ENCODE measurements around the gene GPR89A.
"Not testable (repeated sequence)": the region's sequence is repeated elsewhere in the genome, so short reads cannot be mapped to it uniquely, and the experiment has no call there.

GPR89A gene

DNA sequence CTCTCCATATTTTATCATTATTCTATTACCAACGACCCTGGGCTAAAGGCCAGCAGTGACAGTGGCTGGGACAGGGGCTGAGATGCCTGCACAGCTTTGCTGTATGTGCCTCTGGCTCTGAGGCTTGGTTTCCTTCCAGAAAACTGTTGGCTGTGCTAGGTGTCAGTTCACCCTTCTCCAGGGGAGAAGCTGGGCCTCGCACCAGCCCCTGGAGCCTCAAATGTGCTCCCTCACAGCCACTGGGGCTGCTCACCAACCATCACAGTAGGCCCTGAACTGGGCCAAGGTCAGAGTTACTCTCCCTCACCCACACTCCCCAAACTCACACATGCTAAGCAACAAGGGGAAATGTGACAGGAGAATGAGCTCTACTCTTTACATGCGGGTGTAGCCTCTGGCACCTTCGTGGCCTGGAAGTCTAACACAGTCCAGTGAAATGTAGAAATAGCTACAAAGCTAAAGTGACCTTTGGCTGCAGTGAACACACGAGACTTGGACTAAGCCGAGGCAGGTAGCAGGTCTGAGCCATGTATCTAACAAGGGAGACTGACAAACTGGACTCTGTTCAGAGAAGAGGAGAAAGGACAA, 106.8 kb downstream of the GPR89A start:
- Histone ChIP-seq H3K9me3 (ENCODE audit: control insufficient read depth, low read length) (no peaks in the 10 kb centered on the region), H3K36me3 (ENCODE audit: control insufficient read depth, insufficient read depth, low read length) (no peaks in the 10 kb centered on the region), H3K4me3 (ENCODE audit: insufficient read depth, low read depth, low read length, poor library complexity, severe bottlenecking) (no peak overlapping the region), H3K27ac (ENCODE audit: insufficient read depth, low read length, poor library complexity, severe bottlenecking) (no peak overlapping the region), H3K4me1 (ENCODE audit: control insufficient read depth, insufficient read depth, low read length, poor library complexity, severe bottlenecking) (no peaks in the 10 kb centered on the region), H3K27me3 (replicated peaks; ENCODE audit: control insufficient read depth, insufficient read depth, low read length, poor library complexity, severe bottlenecking) (no peaks in the 10 kb centered on the region)
- no peak for DNase-seq

DNA sequence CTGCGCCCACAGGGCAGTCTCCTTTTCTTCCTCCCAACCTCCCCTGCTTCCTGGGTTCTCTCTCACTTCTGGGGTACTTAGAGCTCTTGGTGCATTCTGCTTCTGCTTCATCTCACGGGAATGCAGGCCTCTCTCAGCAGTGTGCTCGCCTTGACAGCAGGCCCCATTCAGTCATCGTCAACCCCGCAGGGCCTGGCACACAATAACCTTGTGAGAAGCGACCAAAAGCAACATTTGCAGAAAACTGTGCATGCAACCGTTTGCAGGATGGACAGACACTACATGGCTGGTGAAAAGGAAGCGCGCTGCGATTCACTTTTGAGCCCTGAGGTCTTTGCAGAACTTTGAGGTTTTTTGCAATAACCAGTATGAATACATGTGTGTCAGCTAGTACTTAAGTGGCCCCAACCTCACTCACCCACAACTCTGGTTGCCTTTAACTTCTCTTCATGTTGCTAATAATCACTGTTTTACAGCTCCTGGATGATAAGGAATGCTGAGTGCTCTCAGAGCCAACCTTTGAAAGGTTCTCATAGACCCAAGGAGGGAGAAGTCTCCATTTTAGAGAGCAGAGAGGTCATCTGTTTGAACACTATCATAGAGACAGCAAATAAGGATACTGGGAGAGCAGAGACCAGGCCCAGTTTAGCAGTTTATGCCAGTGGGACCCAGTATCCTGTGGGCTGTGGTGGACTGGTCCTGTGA, 109.0 kb downstream of the GPR89A start:
- Histone ChIP-seq H3K4me1 (ENCODE audit: control insufficient read depth, insufficient read depth, low read length, poor library complexity, severe bottlenecking) (peaks cover 8% of the 10 kb centered on the region), H3K4me3 (ENCODE audit: insufficient read depth, low read depth, low read length, poor library complexity, severe bottlenecking) (no peak overlapping the region), H3K27ac (ENCODE audit: insufficient read depth, low read length, poor library complexity, severe bottlenecking) (no peak overlapping the region), H3K9me3 (ENCODE audit: control insufficient read depth, low read length) (no peaks in the 10 kb centered on the region), H3K36me3 (ENCODE audit: control insufficient read depth, insufficient read depth, low read length) (no peaks in the 10 kb centered on the region), H3K27me3 (replicated peaks; ENCODE audit: control insufficient read depth, insufficient read depth, low read length, poor library complexity, severe bottlenecking) (no peaks in the 10 kb centered on the region)
- DNase-seq: no peak

- Histone ChIP-seq H3K27me3 (replicated peaks; ENCODE audit: control insufficient read depth, insufficient read depth, low read length, poor library complexity, severe bottlenecking) (no peaks in the 10 kb centered on the region), H3K36me3 (ENCODE audit: control insufficient read depth, insufficient read depth, low read length) (no peaks in the 10 kb centered on the region), H3K9me3 (ENCODE audit: control insufficient read depth, low read length) (no peaks in the 10 kb centered on the region), H3K4me1 (ENCODE audit: control insufficient read depth, insufficient read depth, low read length, poor library complexity, severe bottlenecking) (peaks cover 8% of the 10 kb centered on the region), H3K27ac (ENCODE audit: insufficient read depth, low read length, poor library complexity, severe bottlenecking) (no peak overlapping the region), H3K4me3 (ENCODE audit: insufficient read depth, low read depth, low read length, poor library complexity, severe bottlenecking) (no peak overlapping the region)
- no peak for DNase-seq
Measured at GRCh38 chr1:145717833-145718232, 110.0 kb downstream of the GPR89A start.

- not testable (repeated sequence) for H3K36me3 ChIP-seq (ENCODE audit: control insufficient read depth, insufficient read depth, low read length); H3K4me3 ChIP-seq (ENCODE audit: insufficient read depth, low read depth, low read length, poor library complexity, severe bottlenecking); H3K27ac ChIP-seq (ENCODE audit: insufficient read depth, low read length, poor library complexity, severe bottlenecking); H3K4me1 ChIP-seq (ENCODE audit: control insufficient read depth, insufficient read depth, low read length, poor library complexity, severe bottlenecking); H3K27me3 ChIP-seq (replicated peaks; ENCODE audit: control insufficient read depth, insufficient read depth, low read length, poor library complexity, severe bottlenecking); H3K9me3 ChIP-seq (ENCODE audit: control insufficient read depth, low read length); DNase-seq
Measured at GRCh38 chr1:145718465-145718864, 110.7 kb downstream of the GPR89A start.

DNA sequence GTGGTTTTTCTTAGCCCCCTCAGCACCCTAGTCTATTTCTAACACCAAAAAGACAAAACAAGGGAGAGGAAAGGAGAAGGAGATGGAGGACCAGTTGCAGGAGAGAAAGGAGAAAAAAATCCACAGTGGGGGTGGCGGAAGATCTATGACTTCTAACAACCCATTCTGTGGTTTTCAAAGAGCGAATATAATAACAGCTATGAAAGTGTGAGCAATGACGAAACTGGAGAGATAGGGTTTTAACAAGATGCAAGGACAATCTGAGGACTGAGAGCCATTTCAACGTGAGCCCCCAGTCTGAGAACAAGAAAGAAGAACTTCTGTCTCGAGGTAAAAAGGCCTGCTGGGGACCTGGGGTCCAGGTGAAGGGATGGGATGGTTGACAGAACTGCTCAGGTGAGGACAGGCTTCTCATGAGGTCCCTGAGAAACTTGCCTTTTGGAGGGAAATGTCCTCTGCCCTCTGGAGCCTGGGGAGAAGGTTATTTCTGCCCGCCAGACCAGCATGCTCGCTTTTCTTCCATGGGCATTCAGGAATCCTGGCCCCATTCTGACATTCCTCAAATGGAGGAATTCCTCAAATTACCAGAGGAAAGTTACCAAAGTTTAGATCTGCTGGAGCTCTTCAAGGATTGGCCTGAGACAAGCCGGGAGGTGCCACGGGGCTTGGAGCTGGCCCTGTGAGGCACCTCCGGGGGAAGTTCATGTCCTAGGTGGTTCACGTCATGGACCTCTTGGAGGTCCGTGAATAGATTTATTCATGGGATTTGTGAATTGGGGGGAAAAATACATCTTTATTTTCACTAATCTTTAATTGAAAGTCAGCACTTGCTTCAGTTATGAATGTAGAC, 111.7 kb downstream of the GPR89A start, which contains the start of gene CD160:
TSS of gene CD160 (plus strand) at position 270 of the 850 bp plus-strand sequence. CDS start 8,829 bp downstream, outside the sequence.
- H3K36me3 ChIP-seq (ENCODE audit: control insufficient read depth, insufficient read depth, low read length): no peaks in the 10 kb centered on the region
- no peak within 1 kb of the TSS for H3K27ac ChIP-seq (ENCODE audit: insufficient read depth, low read length, poor library complexity, severe bottlenecking)
- H3K4me1 ChIP-seq (ENCODE audit: control insufficient read depth, insufficient read depth, low read length, poor library complexity, severe bottlenecking): peaks cover 8% of the 10 kb centered on the region
- no peaks in the 10 kb centered on the region for H3K9me3 ChIP-seq (ENCODE audit: control insufficient read depth, low read length)
- H3K27me3 ChIP-seq (replicated peaks; ENCODE audit: control insufficient read depth, insufficient read depth, low read length, poor library complexity, severe bottlenecking): no peaks in the 10 kb centered on the region
- no peak within 1 kb of the TSS for H3K4me3 ChIP-seq (ENCODE audit: insufficient read depth, low read depth, low read length, poor library complexity, severe bottlenecking)
- DNase-seq: no peak
